Activated CD4-positive, alpha-beta T cell treated with anti-CD3 and anti-CD28 coated beads, Interleukin-2, amount 50 U/mL, for 48 hours (primary cell): Measurements from ENCODE around the gene ITGA1.
"Not testable (repeated sequence)": the region's sequence is repeated elsewhere in the genome, so short reads cannot be mapped to it uniquely, and the experiment has no call there.

Experiments used
- DNase-seq, 2 experiments: peaks; one replicate each; pipeline ENCODE4 v3.0.0-alpha.2; 2020

ITGA1 gene

DNA sequence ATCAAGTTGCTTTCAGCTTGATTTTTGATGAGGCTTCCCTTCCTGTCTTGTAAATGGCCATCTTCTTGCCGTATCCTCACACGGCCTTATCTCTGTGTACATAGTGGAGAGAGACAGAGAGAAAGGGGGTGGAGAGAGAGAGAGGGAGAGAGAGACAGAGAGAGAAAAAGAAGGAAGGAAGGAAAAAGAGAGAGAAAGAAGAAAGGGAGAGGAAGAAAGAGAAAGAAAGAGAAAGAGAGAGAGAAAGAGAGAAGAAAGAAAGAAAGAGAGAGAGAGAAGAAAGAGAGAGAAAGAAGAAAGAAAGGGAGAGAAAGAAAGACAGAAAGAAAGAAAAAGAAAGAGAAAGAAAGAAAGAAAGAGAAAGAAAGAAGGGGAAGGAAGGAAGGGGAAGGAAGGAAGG is 46.6 kb downstream of the ITGA1 start:
- DNase-seq, result no peak

GRCh38 chr5:52837068-52837467 is 49.4 kb downstream of the ITGA1 start:
- no peak for DNase-seq

DNA sequence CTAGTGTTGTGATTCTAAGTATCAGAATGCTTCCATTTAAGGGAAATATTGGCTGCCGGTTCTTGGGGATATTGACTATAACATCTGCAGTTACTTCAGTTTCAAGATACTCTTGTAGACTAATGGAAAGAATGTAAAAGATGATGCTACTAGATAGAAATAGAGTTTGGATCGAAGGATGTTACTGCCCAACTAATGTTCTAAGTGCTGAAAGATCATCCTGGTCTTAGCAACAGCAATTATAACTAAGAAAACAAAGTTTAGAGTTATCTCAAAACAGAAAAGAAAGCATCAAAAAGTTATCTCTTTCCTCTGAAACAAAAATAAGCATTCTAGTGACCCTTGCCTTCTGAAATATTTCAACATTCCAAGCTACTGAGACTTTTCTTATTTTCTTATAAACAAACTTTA is 49.9 kb downstream of the ITGA1 start:
- DNase-seq, result no peak

GRCh38 chr5:52838326-52839015 is 50.8 kb downstream of the ITGA1 start:
- DNase-seq, result no peak

- DNase-seq, result no peak
Measured at GRCh38 chr5:52839285-52839684, 51.6 kb downstream of the ITGA1 start.

DNA sequence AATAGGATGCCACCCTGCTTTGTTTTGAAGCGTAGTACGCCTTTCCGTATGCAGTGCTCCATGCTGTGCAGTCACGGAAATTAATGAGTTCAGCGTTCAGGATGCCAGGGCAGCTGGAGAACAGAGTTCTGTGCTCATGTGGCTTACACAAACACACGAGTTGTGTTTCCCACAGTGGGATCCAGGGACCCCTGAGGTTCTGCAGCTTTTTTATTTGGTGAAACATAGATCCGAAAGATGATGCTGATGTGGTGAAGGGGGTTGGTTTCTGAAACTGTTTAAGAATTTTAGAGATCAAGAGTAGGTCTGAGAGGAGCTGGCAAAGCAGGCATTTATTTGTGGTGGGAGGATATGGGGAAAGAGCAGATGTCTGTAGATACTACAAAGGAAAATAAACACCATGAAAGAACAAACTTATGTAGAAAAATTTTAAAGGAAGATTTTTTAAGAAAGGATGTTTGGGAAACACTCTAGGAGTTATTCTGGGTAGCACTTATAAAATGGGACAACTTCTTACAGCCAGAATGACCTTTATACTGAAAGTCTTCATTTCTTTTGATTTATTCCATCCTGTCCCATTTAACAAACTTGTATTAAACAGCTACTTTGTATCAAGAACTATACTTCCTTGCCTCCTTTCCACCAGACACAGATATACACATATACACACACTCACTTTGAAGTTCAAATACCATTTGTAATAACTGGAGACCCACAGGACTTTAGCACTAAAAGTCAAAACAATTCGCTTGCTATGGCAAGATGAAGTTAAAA is 52.7 kb downstream of the ITGA1 start:
- DNase-seq, result no peak

DNA sequence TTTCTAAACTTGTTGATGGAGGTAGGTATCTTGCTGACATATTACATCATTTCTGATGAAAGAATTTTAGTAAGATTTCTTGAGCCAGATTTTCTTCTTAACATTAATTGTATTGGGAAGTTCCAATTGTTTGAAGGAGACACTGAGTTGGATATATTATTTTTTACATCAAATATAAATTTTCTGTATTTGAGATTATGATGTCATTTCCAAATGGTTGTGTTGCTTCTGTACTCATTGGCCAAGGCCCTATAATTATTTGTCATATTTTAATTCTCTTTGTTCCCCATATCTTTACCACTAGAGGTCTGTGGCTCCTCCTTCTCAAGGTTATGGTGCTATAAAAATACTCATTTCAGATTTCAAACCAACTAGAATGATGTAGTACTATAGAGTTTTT is 53.4 kb downstream of the ITGA1 start:
- DNase-seq, result no peak

DNA sequence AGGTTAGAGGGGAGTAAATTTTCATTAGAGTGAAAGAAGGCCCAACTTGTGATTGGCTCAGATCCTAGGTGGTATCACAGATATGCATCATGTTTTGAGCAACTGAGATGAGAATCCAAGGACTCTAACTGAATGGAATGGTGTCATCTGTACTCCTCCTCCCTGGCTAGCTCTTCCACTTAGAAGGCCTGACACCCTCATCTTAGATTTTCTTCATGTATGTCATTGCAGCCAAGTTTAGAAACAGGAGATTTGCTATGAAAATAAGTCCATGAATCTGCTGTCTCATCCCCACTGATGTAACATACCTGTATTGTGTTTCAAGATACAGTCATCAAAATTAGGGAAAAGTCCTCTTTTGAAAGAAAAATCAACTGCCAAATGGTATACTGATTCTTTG is 54.4 kb downstream of the ITGA1 start:
- DNase-seq, result no peak

DNA sequence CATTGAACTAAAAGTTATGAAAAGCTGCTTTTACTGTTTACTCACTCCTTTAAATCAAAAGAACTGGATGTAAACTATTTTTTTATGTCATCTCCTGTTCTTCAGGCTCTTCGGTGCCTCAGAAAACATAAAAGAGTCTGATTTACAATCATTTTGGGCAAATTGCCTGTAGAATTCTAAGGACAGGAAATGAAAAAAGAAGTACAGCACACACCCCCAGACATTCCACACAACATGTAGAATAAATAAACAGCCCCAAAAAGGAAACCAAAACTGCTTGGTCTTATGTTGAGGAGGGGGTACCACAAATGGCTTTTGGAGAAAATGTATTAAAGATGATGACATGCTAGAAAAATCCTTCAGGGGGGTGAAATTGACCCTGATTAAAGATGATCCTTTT is 57.2 kb downstream of the ITGA1 start:
- DNase-seq, result no peak

DNA sequence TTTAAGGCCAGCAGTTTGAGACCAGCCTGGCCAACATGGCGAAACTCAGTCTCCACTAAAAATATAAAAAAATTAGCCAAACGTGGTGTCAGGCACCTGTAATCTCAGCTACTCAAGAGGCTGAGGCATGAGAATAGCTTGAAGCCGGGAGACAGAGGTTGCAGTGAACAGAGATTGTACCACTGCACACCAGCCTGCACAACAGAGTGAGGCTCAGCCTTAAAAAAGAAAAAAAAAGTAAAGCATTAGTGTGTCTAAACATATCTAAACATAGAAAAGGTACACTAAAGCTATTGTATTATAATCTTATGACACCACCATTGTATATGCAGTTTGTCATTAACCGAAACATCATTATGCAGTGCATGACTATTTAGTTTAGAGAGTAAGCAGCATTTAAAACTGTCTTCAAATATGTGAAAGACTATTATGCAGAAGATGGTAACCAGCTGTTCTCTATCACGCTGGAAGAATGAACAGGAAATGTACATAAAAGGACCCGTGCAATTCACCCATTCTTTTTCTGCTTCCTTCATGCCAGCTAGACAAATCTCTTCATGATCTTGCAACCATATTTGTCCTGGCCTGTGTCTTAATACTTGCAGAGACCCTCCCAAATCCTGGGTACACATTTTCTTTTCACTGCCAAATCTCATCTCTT is 58.6 kb downstream of the ITGA1 start:
- DNase-seq, result no peak

GRCh38 chr5:52848688-52849087 is 61.0 kb downstream of the ITGA1 start:
- not testable (repeated sequence) for DNase-seq

- no peak for DNase-seq
Measured at GRCh38 chr5:52849544-52849943, 61.8 kb downstream of the ITGA1 start.

- no peak for DNase-seq
Measured at GRCh38 chr5:52853650-52854049, 65.9 kb downstream of the ITGA1 start.

- DNase-seq, result no peak
Measured at GRCh38 chr5:52854301-52854700, 66.6 kb downstream of the ITGA1 start.

GRCh38 chr5:52854949-52855348 is 67.2 kb downstream of the ITGA1 start:
- no peak for DNase-seq

- no peak for DNase-seq
Measured at GRCh38 chr5:52856564-52856963, 68.8 kb downstream of the ITGA1 start.

GRCh38 chr5:52859628-52860027 is 71.9 kb downstream of the ITGA1 start:
- no peak for DNase-seq

DNA sequence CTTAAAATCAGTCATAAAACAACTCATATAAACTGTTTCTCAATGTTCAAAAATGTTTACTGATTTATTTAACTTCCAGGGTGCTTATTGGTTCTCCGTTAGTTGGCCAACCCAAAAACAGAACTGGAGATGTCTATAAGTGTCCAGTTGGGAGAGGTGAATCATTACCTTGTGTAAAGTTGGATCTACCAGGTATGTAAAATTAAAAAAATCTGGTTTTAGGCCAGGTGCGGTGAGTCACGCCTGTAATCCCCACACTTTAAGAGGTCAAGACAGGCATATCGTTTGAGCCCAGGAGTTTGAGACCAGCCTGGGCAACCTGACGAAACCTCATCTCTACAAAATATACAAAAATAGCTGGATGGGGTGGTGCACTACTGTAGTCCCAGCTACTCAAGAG is 73.7 kb downstream of the ITGA1 start:
- DNase-seq, result no peak

- no peak for DNase-seq
Measured at GRCh38 chr5:52863715-52864290, 76.1 kb downstream of the ITGA1 start.

DNA sequence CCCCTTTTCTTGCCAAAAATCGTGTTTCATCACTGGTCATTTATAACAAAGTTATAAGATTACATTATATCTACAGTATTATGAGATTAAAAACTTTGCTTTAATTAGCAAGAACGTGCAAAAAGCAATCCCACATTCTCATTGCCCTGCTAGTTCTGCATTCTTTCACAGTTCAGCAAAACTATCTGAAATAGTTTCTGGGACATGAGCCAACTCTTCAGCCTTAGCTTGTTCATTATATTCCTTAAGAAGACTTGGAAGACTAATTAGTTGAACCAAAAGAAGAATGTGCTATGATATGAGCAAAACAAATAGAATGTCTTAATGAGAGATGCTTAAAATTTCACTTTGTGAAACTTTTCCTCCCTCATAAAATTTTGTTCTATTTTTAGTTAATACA is 76.7 kb downstream of the ITGA1 start:
- no peak for DNase-seq

DNA sequence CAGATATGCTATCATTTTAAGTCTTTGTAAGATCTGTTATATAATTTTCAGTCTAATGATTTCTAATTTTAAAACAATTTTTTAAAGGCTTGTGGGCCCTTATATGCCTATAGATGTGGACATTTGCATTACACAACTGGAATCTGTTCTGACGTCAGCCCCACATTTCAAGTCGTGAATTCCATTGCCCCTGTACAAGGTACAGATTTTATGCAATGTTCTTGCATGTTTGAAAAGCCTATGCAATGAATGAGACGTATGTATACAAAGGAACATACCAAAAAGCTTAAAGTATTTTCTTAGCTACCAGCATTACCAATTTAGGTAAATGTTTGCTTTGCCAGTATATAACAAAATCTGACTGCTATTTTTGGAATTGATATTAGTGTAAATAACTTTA is 77.2 kb downstream of the ITGA1 start:
- DNase-seq, result no peak

GRCh38 chr5:52865991-52866390 is 78.3 kb downstream of the ITGA1 start:
- DNase-seq, result not testable (repeated sequence)

GRCh38 chr5:52867809-52868208 is 80.1 kb downstream of the ITGA1 start:
- DNase-seq, result no peak

DNA sequence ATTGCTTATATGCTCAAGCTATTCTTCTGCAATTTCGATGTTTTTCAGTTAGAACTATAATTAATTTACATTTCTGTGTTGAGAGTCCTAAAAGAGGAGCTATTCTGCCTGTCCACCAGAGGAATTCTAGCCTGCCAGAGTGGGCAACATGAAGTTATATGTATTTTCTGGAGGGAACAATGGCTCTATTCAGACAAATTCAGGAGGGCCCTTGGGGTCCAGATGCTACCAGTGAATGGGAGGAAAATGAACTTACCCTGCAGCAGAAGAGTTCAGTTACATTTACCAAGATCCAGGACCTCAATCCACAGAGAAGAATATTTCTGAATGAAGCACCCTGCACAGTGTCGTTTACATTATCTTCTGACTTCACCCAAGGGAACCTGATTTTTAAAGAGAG is 80.7 kb downstream of the ITGA1 start:
- no peak for DNase-seq
